Measurements from ENCODE around the gene CFAP100.

CFAP100 gene

DNA sequence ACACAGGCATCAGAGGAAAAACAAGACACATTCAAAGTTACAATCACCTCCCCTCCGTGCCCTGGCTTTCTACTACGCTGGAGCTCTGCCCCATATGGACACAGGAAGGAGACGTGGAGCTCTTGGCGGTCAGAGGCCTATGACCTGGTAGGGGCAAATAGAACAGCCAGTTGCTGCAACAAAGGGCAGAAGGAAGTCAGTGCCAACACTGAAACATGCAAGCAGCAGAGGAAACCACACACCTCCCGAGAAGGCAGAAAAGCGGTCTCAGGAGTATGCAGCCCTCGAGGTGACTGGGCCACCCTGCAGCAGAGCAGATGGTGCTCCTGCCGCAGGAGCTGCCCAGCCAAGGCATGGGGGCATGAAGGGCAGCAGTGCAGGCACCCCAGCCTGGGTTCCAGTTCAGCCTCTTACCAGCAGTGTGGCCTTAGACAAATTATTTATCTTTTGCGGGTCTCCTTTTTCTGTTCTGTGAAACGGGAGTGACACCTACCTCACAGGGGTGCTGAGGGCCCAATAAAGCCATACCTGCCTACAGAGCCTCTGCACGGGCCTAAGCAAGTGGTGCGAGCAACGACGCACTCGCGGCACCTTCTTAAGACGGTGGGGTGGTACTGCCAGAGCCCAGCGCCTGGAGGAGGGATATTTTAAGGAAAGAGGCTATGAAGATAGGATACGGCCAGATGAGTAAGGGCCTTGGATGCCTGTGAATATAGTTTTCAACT, 72.3 kb downstream of the CFAP100 start:
- DNase-seq, result no peak

DNA sequence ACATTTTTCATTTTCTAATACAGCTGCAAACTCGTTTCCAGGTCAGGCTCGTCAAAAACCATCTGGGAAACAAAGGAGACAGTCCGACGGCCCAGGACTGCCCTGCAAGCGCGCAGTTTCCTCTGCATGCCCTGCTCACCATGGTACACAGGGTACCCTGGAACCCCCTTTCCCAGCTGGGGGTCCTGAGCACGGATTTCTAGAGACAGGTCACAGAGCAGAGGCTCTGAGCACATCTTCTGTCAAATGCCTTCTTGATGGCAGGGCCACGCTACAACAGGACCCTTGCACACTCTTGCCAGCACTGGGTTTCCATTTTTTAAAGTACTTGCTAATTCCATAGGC, 72.9 kb downstream of the CFAP100 start:
- DNase-seq, result no peak

DNA sequence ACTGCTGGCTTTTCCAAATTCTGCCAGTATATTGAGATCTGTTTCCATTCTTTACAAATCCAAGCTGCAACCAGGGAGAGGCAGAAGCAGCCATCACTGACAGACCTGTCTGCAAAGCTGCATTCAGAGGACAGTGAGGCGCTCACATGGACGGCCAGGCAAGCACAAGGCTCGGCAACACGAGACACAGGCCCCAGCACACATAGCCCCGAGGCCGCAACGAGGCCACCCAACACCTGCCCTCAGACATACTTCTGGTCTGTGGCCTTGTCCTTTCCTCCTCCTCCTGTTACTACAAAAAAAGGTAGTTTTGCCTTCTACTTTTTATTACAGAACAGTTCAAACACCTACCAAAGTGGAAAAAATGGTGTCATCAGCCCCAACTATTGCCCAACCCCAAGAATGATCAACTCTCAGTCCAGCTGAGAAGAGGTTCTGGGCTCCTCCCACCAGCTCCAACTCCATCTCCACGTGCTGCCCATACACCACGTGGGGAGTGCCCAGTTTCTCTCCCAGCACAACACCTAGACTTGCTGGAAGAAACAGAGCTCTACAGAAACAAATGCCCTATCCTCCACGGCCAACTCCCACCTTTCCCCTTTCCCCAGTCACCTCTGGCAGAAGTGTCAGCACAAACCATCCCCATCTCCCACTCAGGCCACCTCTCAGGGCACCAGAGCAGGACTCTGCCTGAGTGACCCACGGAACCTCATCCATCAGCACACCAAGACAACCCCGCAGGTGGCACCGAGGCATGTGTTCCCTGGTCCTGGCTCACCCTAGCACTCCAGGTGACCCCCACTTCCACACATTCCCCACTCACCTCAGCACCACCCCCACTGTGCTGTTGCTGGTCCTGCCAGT, 73.6 kb downstream of the CFAP100 start:
- DNase-seq, result no peak

DNA sequence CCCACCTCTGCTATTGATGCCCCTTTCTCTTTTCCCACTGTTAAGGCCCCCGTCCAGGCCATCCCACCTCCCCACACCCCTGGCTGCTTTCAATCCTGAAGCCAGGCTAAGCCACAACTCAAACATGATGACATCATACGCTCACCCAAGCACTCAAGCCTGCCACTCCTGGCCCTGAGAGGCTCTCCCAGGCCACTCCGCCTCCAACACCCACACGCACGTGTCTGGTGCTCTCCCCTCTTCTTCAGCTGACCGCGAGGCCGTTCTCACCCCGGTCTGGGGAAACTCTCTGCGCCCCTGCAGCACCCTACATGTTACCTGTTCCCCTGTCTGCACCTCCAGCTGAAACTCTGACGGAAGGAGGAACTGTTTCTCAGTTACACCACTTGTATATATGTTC, 74.8 kb downstream of the CFAP100 start:
- no peak for DNase-seq

DNA sequence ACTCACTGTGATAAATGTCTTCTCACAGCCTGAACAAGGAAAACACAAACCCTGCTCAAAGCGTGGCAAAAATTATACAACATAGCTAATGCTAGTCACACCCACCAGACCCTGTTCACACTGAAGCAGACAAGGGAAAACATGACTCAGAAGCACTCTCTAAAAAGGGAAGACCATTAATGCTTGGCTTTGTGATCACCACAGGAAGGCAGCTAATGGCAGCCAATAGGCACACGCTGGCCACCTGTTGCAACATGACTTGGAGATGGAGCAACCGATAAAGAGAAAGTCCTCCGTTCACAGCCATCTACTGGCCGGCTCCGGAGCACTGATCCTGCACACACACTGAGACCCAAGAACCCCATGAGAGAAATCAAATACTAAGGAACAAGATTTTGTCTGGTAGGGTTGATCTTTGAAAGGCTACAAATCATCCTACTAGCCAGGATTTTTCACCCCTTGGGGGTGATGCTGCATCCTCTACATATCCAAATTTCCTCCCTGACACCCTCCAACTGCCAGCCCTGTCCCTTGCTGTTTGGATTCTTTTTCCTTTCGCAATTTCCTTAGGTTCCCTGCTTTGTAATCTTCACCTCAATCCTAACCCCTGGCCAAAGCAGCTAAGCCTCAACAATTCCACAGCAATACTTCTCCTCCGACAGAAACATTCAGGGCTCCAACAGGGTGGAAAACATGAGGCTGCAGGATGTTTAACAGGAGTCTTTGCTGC, 77.7 kb downstream of the CFAP100 start:
- peak; percentile 47 for DNase-seq

DNA sequence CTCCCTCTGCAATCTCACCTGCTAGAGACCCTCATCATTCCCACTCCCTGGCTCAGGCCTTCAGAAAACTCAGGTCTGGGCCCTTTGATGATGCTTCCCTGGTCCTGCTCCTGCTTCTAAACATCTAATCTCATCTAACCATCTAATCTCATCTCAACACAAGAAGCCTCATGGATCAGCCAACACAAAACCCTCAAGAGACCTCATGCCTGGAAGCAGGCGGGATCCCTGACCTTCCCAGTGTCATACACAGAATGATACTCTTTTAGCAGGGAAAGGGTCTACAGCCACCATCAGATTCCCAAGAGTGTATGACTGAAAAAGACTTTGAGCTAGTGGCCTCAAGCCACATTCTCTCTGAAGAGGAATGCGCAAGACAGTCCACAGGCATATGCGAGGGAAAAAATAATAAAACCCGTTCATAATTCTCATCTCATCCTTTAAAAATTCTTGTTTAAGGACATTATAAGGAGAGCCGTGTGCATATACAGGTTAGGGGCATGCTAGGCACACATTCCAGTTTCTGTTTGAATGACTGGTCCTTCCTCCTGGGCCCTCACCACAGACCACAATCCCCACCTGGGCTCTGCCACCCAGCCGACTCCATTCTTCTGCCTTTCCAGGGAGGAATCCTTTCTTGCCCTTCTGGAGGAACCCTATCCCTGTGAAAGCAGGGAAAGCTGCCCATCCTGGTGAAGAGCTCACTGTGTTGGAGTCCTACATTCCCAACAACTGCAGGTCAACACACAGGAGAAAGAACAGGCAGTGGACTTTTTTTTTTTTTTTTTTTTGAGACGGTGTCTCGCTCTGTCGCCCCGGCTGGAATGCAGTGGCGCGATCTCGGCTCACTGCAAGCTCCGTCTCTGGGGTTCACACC, 78.8 kb downstream of the CFAP100 start:
- DNase-seq, result no peak

DNA sequence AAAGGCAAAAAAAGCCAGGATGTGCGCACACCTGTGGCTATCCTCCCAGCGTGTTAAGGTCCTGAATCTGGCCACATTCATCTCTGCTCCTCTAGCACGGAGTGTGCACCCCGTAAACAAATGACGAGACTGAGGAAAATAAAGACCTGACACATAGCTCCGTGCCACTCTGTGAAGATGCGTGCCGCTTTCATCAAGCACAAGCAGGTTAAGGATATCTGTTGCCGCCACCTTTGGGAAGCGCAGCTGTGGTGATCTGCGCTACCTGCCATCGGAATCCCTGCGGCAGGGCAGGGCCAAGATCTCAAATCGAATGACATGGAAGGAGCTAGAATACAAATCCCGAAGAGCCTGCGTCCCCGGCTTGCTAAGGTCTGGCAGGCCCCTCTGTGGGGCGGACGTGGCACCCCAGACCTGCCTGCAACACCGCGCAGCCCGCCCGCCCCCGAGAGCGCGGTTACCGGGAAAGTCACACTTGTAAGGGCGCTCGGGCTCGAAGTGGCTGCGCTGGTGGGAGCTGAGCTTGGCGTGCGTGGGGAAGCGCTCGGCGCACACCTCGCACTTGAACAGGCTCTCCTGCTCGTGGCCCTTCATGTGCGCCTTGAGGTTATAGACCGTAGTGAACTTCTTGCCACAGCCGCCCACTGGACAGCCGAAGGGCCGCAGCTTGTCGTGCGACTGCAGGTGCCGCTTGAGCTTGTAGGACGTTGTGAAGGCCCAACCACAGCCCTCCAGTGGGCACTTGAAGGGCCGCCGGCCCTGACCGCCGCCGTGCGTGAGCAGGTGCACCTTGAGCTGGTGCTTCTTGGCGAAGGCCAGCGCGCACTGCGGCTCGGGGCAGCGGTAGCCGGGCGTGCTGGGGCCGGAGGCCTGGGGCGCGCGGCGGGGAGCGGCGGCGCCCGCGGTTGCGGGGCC, 80.0 kb downstream of the CFAP100 start:
- DNase-seq, result no peak

DNA sequence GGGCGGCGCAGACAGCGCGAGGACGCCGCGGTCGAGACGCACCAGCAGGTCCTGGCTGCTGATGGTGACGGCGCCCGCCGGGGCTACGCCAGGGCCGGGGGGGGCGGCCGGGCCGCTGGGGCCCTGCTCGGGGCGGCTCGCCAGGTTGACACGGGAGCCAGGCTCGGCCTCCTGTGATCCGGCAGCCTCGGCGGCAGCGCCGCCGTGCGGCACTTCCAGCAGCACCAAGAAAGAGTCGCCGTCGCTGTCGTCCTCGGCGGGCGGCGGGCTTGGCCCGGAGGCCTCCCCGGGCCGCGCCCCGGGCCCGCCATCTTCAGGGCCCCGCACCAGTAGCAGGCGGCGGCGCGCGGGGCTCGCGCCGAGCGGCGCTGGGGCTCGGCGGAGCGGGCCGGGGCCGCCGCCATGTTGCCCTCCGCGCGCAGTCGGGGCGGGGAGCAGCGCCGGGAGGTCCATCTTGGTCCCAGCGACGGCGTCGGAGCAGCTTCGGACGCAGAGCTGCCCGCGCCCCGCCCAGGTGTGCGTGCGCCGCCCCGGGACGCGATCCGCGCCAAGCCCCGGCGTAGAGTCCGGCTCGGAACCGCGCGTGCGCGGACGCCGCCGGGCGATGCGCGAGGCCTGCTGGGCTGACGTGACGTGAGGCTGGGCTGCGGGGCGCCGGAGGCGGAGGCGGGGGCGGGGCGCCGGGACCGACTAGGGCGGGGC, 80.9 kb downstream of the CFAP100 start, which contains the start of gene ZXDC:
ZXDC (minus strand) TSS at position 479 of the 702 bp plus-strand sequence; CDS start at position 453, 26 bp downstream.
- peak; percentile 88 for DNase-seq

DNA sequence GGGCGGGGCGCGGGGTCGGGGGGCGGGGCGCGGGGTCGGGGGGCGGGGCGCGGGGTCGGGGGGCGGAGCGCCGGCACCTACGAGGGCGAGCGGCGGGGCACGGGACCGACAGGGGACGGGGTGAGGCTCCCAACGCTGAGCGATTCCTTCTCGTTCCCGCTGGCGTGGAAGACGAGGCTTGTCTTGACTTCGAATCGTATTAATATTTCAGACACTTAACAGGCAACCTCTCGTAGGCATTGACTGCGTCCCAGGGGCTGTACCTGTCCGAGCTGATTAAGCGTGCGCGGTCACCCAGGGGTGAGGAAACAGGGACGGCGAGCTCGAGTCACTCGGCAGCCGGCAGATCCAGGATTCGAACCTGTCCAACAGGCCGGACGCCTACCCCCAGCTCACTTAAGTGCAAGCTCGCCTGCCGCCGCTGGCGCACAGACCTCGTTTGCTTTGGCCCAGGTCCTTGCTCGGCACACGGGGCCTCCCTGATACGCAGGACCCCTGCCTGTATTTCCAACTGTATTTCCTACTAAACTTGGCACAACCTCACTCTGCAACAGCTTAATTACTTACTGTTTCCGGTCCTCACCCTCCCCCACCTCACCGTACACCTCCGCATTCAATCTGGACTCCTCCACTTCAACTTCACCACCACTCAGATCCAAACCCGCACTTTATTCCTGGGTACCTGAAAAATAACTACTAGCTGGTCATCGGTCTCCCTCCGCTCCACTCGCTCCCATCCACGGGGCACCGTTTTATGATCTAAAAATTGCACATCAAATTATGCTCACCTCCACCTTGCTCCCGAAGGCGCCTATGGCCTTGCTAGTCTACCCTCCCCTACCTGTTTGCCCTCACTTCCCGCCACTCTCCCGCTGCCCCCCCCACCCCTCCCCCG, 81.7 kb downstream of the CFAP100 start:
- peak; percentile 72 for DNase-seq

DNA sequence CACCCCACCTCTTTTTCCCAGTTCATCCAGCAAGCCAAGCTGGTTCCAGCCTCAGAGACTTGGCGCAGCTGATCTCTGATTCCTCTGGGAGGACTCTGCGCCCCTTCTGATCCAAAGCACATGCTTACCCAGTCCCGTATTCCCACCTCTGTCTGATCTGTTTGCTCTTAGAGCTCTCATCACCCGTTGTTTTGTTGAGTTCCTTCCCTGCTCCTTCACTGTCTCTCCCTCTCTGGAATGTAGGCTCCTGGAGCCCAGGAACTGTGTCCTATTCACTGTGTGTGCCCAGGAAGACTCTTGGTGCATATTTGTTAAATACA, 82.3 kb downstream of the CFAP100 start:
- DNase-seq, result no peak

DNA sequence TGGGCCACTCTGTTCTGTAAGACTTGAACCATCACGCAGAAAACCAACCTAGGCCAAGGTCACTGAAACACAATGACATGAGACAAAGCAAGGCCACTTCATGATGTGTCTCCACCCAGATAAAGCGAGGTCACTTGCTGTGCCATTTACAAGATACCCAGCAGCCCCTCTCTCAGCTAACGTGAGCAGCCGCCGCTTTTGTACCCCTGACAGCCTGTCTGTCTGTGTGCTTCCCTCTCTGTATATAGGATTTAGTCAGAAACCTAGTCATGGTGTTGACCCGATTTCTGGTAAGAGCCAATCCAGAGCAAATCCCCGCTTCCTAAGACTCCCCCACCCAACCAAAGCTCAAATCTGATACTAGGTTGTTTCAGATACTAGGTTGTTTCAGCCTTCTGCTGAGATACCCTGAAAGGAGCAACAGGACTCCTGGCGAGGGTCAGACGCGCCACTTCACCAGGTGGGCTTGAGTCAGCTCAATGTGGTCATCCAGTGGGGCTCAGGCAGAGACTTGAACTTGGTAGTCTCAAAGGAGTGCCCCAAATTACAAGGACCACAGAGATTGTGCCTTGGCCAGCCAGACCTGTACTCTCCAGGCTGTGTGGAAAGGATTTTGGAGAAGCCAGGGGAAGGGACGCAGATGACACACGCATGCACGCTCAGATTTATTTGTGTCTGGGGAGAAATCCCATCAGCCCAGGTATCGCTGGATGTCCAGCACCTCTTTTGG, 84.0 kb downstream of the CFAP100 start:
- no peak for DNase-seq

DNA sequence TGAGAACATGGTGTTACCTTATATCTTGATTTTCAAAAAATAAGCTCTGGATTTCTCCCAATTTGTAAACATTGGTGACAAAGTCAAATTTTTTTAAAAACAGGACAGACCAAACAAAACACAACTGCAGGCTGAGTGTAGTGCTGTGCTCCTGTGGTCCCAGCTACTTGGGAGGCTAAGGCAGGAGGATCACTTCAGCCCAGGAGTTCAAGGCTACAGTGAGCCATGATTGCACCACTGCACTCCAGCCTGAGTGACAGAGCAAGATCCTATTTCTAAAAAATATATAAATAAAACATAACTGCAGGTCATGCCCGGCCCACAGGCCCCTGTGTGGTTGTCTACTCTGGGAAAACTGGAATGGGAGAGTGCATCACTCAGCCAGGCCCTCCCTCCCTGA, 84.9 kb downstream of the CFAP100 start:
- no peak for DNase-seq

DNA sequence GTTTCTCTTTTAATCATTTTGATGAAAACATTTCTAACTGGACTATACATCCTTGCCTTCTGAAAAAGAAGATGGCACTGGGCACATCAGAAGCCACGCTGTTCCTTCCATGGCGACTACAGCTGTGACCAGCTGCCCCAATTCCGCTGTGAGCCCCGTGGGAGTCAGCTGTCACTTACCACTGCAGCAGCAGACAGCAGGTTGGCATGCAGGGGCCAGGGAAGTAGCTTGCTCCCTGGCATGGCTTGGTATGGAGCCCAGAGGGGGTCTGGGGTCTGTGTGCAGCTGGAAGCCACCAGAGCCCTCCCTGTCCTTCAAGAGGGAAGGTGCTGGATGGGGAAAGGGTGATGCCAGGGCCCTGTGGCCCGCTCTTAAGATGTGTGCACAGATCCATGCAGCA, 85.5 kb downstream of the CFAP100 start:
- DNase-seq, result no peak

DNA sequence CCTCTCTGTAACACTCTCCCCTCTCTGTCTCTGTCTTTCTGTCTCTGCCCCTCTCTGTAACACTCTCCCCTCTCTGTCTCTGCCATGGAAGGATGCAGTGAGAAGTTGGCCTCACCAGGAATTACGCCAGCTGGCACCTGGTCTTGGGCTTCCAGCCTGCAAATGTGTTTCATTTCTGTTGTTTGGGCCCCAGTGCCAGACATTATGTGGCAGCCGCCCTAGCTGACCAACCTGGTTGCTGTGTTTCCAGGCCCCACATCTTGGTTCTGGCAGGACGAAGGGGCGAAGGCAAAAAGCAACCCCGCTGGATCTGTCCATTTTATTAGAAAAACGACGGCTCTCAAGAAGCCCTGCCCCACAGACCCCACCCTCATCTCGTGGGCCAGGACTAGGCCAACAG, 86.2 kb downstream of the CFAP100 start:
- no peak for DNase-seq

DNA sequence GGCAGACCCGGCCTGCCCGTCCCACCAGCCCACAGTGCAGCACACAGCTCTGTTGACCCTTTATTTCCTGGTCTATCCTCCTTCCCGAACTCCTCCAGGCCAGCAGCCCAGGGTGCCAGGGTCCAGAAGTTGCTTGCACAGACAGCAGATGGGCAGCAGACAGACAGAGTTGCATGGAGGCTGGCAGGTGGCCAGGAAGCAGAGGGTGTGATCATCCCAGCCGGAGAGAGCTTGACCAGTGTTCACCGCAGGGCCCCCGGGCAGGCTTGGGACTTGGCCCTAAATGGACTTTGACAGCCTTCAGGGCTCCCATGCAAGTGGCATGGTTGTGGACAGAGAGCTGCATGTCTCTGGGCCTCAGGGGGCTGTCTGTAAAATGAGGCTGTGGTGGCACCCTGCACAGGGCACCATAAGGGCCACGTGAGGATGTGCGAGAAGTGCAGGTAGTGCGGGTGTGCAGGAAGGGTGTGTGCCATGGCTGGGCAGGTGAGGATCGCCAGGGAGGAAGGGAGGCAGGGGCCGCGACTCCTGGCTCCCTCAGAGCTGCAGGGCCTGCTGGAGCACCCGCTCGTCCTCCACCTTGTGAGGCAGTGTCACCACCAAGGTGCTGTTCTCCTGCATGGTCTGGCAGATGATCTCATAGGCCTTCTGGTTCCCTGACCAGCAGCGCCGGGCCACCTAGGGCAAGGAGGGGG, 87.2 kb downstream of the CFAP100 start:
- DNase-seq, result no peak

DNA sequence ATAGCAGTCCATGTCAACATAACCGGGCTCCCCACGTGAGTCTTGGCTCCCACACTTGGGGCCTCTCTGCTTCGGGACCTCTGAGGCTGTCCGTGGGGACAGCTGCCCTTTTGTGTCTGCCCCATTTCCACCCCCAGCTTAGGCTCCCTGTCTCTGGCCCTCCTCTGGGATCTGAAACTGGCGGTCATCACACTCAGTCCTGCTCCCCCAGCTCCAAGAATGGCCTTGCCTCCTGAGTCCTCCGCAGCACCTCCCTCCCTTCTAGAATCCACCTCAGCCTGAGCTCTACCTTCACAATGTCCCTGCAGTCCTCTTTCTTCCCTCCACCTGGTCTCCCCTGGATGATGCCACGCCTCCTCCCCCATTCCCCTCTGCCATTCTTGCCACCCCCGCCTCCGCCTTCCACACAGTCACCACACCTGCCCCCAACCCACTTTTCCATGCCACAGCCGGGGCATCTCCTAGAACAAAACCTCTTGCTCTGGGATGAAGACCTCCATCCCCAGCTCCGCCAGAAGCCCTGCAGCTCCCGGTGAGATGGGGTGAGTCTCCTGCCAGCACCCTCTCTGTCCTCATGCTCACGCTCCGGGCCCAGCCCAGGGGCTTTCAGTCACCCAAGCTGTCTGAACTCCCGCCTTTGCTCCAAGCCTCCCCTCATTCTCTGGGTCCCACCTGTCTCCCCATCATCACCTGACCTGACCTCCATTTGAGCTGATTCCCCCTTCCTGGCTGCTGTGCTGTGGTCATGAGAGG, 88.0 kb downstream of the CFAP100 start:
- no peak for DNase-seq

DNA sequence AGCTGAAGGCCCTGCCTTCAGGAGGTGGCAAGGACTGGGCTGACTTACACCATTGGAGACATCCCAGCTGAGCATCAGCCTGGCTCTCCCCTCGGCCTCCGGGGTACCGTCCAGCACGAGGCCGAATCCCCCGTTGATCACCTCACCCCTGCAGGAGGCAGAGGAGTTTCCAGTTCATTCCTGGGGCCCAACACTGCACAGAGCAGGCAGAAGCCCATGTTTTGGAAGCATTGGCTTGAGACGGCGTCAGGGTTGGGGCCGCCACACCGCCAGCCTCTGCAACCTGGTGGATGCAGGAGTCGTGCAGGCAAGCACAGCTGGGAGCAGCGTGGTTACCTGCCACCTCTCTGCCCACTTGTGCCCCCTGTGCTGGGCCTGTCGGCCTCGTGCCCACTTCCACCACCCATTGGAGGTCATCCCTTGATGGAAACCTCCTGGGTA, 88.6 kb downstream of the CFAP100 start:
- no peak for DNase-seq

DNA sequence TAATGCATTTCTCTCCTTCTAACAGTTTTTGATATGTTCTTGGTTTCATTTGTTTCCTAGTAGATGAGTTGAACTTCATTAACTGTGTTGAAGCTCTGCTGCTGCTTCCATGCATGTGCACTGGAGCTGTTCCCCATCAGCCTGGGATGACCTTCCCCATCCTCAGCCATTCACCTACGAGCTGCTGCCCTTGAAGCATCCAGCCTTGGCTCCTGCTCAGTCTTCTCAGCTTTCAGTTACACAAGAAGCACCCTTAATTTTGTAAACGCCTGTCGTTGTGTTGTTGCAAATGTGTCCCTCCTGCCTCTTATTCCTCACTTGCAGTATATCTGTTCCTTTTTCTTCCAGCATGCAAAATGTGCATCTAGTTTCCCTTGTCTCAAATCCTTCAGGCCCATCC, 89.4 kb downstream of the CFAP100 start:
- no peak for DNase-seq

Data from NCI-H2107 (cell line).